Inferior parietal cortex (tissue), 1 donor: ENCODE measurements around the gene DEFB123.
"Not testable (repeated sequence)": the region's sequence is repeated elsewhere in the genome, so short reads cannot be mapped to it uniquely, and the experiment has no call there.

ENCODE experiments used
- DNase-seq: peaks from one replicate; pipeline ENCODE4 v3.0.0-alpha.2; 2016; ENCODE audit errors: extremely low spot score

DEFB123 gene, protein sequence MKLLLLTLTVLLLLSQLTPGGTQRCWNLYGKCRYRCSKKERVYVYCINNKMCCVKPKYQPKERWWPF

DNA sequence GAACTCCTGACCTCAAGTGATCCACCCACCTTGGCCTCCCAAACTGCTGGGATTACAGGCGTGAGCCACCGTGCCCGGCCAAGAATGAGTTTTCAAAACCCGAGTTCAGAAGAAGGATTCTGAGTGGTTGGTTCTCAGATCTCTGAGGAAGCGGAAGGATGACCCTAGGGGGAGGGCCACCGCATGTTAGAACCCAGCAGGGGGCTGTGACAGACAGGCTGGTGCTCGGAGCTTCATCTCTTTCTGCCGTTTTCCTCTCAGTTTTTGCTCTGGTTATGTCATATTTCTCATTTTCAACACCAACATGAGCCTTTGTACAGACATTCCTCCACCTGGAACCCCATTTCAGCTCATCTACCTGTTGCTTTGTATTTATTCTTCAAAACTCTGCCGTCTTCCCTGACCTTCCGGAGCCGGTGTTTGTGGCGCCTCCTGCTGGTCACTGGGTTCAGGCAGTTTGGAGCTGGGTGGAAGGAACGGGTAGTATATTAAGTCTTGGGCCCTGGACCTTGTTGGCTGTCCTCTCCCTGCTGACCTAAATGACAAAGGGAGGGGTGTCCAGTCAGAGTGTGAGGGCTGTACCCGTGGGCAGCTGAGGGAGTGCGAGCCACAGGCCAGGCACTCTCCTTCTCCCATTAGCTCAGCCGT, at the start of gene DEFB123:
DEFB123 (plus strand) TSS at position 621 of the 648 bp plus-strand sequence. CDS start 67 bp downstream, outside the sequence.
- DNase-seq = no peak

DNA sequence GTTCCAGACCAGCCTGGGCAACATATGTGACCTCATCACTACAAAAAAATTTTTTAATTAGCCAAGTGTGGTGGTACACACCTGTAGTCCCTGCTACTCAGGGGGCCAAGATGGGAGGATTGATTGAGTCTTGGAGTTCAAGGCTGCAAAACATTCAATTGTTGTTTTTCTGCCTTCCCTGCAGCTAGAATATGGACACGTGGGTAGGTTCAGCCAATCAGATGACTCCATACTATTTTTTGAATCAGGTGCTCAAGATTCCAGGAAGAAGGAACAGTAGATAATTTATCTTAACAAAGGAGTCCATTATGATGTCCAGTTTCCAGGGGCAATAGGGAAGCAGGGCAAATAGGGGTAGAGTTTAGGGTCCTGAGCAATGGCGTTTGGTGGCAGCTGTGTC, 47.6 kb upstream of the DEFB123 start:
- no peak for DNase-seq

DNA sequence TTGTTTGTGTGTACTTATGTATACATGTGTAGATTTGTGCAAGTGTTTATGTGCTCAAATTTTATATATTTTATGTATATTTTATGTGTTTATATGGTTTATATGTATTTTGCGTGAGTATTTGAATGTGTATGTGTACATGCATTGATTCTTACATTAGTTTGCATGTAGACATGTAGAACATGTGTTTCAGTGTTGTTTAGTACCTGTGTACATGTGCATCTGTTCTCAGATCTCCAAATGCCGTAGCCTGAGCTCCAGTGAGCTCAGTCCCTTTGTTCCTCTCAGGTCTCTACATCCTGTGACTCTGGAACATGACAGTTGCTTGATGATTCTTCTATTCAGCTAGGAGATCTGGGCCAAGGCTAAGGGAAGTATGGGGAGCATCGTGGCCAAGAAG, 45.5 kb upstream of the DEFB123 start:
- DNase-seq = no peak

DNA sequence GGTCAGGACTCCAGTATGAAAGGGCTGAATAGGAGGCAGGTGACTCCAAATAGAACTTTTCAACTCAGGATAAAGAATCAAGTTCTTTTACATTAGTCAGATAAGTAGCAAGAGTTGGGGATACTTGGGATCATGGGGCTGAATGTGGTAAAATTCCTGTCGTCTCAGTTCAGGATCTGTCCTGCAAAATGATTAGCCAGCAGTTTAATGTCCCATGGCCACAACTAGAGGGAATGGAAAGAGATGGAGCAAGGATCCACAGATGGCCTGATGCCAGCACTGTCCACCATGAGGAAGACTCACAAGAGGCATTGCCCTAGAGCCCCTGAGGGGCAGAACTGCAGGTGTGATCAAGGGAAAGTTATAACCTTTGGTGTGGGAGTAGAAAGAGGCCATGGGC, 36.5 kb upstream of the DEFB123 start:
- DNase-seq = no peak

DNA sequence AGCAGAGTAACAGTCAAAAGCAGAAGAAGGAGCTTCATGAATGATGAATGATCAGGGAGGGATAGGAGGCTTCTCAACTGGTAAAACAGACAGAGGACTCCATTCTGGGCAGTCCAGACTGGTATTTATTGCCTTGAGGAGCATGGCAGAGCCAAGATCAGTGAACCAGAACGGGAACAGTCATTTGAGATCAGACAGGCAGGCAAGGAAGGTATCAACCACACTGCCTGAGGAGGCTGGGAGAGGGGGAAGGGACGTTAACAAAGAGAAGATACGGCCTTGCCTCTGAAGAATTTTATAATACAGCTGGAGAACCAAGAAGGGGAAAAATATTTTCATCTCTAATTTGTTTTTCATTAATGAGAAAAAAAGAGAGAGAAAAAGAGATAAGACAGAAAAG, 34.3 kb upstream of the DEFB123 start, which contains the start of gene DEFB121:
DEFB121 (minus strand) TSS at position 101 of the 400 bp plus-strand sequence; CDS start at position 38, 63 bp downstream.
- no peak for DNase-seq

DNA sequence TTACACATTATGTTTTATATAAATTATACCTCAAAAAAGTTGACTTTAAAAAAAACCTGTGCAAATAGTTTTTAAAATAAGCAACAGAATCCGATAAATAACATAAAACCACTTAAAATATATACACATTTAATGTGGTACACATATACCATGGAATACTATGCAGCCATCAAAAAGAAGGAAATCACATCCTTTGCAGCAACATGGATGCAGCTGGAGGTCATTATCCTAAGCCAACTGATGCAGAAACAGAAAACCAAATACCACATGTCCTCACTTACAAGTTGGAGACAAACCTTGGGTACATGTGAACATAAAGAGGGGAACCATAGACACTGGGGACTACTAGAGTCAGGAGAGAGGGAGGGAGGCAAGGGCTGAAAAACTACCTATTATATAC, 30.4 kb upstream of the DEFB123 start:
- DNase-seq = no peak

DNA sequence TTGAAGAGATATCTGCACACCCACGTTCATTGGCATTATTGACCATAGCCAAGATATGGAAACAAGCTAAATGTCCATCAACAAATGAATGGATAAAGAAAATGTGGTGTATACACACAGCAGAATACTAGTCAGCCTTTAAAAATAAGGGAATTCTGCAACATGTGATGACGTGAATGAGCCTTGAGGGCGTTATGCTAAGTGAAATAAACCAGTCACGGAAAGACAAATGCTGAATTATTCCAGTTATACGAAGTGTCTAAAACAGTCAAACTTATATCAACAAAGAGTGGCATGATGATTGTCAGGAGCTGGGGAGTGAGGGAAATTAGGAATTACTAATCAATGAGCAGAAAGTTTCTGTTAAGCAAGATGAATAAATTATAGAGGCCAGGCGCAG, 26.1 kb upstream of the DEFB123 start:
- no peak for DNase-seq

DNA sequence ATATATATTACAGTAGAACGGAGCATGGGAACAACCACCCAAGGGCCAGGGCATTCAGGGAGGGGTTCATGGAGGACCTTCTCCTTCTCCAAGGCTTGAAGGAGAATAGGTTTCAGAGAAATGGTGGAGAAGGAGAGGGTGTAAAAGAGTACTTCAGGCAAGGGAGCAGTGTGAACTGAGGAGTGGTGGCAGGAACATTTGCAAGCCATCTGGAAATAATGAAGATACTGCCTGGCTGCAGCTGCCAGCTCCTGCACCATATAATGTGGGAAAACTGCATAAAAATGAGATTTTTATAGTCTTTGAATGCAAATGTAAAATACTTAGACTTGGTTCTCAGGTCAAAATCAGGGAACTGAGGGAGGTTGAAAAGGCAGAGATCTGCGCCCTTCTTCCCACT, 24.8 kb upstream of the DEFB123 start:
- no peak for DNase-seq

DNA sequence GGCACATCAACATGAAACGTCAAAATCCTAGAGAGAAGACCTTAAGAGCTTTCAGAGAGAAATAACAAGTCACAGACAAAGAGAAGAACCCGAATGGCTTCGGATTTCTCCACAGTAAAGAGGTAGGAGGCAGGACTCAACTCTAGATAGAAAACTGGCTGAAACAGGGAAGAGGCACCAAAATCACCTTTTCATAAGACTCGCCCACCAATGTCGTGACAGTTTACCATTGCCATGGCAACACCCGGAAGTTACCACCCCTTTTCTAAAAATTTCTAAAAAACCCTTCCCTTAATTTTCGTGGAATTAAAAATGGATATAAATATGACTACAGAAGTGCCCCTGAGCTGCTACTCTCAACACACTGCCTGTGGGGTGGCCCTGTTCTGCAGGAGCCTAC, 22.1 kb upstream of the DEFB123 start:
- no peak for DNase-seq

DNA sequence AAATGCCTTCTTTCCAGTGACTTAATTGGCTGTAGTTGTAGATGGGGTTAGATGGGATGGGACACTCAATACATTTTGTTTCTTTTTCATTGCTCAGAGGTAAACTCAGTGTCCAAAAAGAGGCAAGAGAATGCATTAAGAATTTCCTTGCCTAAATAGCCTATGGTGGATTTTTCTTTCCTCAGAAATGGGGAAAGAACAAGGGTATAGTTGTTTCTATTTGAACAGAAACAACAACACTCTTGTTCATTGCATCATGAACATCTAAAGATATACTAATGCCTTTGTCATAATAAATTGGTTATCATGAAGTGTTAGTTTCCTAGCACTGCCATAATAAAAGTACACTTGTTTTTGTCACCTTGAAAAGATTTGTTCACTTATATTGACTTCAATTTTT, 14.6 kb upstream of the DEFB123 start:
- no peak for DNase-seq

DNA sequence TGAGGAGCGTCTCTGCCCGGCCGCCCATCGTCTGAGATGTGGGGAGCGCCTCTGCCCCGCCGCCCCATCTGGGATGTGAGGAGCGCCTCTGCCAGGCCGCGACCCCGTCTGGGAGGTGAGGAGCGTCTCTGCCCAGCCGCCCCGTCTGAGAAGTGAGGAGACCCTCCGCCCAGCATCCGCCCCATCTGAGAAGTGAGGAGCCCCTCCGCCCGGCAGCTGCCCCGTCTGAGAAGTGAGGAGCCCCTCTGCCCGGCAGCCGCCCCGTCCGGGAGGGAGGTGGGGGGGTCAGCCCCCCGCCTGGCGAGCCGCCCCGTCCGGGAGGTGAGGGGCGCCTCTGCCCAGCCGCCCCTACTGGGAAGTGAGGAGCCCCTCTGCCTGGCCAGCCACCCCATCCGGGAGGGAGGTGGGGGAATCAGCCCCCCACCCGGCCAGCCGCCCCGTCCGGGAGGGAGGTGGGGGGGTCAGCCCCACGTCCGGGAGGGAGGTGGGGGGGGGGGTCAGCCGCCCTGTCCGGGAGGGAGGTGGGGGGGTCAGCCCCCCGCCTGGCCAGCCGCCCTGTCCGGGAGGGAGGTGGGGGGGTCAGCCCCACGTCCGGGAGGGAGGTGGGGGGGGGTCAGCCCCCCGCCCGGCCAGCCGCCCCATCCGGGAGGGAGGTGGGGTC, 13.4 kb upstream of the DEFB123 start:
- DNase-seq = not testable (repeated sequence)

DNA sequence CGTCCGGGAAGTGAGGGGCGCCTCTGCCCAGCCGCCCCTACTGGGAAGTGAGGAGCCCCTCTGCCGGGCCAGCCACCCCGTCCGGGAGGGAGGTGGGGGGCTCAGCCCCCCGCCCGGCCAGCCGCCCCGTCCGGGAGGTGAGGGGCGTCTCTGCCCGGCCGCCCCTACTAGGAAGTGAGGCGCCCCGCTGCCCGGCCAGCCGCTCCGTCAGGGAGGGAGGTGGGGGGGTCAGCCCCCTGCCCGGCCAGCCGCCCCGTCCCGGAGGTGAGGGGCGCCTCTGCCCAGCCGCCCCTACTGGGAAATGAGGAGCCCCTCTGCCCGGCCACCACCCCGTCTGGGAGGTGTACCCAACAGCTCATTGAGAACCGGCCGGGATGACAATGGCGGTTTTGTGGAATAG, 12.9 kb upstream of the DEFB123 start:
- DNase-seq = not testable (repeated sequence)

DNA sequence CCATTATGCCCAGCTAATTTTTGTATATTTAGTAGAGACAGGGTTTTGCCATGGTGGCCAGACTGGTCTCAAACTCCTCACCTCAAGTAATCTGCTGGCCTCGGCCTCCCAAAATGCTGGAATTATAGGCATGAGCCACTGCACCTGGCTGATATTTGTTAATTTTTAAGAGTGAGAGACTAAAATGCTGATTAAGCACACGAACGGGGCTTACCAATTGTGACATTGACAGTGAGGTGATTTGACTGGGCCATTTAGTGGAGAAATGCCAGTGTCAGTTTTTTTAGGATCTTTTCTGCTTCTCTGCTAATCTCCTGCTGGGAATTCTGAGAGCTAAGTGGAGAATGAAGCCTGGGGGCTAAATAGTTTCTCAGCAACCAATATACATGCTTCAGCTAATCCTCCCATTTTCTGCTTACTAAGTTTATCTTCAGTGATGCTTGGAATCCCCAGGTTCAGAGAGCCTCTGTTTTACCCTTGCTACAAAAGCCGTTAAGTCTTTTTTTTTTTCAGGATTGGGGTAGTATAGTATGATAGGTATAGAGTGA, 9.8 kb upstream of the DEFB123 start:
- no peak for DNase-seq

DNA sequence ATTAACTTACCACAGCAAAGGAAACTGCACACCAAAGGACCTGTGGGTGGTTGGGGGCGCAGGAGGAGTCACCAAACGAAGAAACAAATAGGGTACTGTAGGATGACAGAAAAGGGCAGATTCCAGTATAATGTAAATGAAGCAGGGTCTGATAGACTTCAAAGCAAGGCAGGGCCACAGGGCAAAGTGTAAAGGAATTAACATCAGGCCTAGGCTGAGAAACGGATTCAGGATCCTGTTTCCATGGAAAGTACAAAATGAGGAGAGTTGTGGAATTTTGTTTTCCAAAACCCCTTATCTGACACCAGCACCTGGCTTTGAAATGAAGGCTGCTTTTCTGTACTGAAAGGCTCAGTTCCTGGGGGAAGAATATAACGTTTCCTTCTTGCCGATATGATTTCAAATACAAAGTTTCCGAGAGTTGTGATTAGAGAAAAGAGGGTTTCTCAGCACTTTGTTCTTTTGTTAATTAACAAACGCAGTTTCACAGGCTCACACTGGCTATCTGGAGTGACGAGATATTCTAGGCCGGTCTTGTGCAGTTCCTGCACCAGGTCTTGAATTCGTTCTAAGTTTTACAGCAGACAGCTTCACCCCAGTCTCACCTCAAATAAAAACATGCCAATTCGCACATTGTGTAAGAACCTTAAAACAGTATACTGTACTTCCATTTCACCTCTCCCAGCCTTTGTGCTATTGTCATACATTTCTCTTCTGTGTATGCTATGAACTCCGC, 5.8 kb downstream of the DEFB123 start:
- DNase-seq = no peak

DNA sequence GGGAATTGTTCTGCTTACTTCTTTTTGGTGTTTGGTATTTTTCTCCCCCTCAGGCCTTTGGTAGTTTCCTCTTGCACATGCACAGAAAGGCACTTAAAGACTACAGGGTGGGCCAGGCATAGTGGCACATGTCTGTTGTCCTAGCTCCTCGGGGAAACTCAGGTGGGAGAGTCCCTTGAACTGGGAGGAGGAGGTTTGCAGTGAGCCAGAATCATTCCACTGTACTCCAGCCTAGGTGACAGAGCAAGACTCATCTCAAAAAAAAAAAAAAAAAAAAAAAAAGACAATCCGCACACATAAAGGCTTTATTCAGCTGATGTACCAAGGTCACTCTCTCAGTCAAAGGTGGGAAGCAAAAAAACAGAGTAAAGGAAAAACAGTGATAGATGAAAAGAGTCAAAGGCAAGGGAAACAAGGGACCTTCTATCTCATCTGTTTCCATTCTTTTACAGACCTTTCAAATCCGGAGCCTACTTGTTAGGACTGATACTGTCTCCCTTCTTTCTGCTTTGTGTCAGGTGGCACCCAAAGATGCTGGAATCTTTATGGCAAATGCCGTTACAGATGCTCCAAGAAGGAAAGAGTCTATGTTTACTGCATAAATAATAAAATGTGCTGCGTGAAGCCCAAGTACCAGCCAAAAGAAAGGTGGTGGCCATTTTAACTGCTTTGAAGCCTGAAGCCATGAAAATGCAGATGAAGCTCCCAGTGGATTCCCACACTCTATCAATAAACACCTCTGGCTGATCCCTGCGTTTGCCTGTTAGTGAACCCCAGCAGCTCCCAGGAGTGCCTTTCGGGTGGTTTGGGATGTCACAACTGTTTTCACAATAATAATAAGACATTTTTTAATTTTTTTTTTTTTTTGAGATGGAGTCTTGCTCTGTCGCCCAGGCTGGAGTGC, 9.3 kb downstream of the DEFB123 start:
- DNase-seq = no peak

DNA sequence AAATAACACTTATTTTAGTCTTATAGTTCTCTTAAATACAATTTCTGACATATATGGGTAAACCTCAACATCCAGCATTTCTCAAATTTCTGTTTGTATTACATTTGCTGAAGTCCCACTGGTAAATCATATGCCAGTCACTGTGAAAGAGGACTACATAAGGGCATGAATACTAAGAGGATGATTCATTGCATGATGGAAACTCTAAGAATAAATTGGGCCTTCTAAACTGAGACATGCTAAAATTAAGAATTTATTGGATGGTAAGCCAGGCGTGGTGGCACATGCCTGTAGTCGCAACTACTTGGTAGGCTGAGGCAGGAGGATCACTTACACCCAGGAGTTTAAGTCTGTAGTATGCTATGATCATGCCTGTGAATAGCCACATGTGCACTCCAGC, 12.1 kb downstream of the DEFB123 start:
- DNase-seq = no peak

DNA sequence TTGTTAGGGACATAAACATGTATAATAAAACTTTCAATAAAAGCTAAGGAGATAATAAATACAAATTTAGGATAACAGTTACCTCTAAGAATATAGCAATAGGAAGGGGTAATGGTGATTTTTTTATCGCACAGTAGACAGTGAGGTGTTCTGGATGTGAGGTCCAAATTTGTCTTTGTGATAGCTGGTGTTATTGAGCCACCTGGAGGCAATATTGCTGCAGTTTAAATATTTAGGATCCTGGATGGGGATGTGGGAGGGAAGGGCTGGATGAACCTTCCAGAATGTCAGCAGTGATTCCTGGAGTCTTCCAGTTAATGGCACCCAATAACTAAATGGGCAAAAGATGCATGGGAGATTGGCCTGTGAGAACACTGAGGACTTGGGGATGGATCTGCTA, 13.9 kb downstream of the DEFB123 start:
- no peak for DNase-seq

DNA sequence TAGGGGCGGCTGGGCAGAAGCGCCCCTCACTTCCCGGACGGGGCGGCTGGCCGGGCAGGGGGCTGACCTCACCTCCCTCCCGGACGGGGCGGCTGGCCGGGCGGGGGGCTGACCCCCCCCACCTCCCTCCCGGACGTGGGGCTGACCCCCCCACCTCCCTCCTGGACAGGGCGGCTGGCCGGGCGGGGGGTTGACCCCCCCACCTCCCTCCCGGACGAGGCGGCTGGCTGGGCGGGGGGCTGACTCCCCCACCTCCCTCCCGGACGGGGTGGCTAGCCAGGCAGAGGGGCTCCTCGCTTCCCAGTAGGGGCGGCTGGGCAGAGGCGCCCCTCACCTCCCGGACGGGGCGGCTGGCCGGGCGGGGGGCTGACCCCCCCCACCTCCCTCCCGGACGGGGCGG, 30.5 kb downstream of the DEFB123 start:
- not testable (repeated sequence) for DNase-seq

DNA sequence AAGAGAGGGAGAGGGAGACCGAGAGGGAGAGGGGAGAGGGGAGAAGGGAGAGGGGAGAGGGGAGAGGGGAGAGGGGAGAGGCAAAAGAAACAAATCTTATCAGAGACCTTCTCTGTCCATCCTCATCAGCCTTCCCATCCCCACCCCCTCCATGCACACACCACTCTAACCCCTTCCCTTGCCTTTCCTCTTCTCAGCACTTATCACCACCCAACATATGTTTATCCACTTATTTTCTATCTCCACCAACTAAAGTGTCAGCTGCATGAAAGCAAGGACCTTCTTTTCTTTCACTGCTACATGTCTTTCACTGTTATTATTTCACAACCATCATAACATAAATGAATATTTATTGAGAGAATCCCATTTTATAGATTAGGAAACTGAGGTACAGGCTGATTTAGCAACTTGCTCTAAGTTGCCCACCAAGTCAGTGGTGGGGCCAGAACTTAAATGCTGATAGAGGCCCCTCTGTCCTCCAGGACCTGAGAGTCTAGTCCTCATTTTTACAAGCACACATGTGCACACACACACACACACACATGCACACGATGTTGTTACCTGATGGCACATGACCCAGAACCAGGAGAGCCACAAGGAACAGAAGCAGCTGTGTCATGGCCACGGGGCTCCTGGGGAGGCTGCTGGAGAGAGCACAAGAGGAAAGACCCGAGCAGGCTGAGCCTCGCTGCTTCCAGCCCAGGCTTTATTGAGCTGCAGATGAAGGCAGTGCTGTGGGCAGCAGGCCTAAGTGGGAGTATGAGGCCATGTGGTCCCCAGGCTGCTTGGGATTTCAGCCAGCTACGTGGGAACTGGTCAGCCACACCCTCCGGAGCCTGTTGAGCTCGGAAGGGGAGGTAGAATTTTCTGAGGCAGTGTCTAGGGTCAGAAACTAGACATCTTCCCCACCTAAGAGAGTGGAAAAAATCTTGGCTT, 32.2 kb downstream of the DEFB123 start:
- DNase-seq = no peak
